Tracheal epithelial cell (primary cell): ENCODE measurements around the gene CHD3. TPM values are rescaled to one million over a fixed set of nuclear protein-coding genes. Genes with fewer than 3 reads are reported as not detected.

Experiments
- total RNA-seq: library from RNA; depleted of rRNA; stranded (reverse); fragments of >200 nt; gene quantifications from 2 replicates; pipeline ENCODE4 v1.2.1, GENCODE V29; 2014

CHD3 gene
- 32.2 and 63.9 TPM in 2 replicates for total RNA-seq

DNA sequence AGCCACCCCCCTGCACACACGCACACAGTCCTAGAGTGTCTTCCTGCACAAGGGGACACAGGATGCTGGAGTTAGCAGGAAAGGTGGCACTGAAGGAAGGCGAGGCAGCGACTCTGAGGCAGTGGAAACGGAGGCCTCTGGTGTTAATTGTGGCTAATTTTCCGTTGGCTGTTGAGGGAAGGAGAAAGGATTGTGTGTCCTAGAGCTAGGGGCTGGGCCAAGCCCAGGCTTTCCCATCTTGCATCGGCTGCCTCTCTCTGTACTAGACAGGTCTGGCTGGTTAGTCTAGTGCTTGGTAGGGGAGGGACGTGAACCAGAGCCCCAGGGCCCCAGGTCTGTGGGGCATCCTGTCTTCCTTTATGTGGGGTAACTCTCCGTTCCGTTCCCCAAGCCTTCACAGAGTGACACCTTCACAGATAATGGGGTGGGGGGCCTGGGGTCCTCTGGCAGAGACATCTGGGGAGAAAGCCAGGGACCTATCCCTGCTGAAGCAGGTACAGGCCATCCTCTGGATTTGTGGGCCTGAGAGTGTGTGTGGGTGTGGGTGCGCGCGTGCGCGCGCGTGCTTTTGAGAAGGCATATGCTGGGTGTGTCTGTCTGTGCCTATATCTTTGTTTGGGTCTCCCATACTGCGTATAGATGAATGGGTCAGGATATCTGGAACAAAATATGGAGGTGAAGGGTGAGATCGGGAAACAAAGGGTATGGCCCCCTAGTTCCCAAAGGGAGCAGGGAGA is at the start of gene CHD3:
CHD3 (plus strand) TSS at position 606 of the 737 bp plus-strand sequence. CDS start 212 bp downstream, outside the sequence.

GRCh38 chr17:7854851-7855659 is 33.5 kb upstream of the CHD3 start, which contains the start of gene TMEM88:
Gene TMEM88 (plus strand): TSS chr17:7855066. CDS start chr17:7855075, 9 bp downstream.

GRCh38 chr17:7856811-7857712 is 31.5 kb upstream of the CHD3 start, which contains the start of gene NAA38:
Gene NAA38 (minus strand): TSS chr17:7857559. CDS start chr17:7857463, 96 bp downstream.

GRCh38 chr17:7857713-7858521 is 30.7 kb upstream of the CHD3 start, which contains the start of gene CYB5D1:
Gene CYB5D1 (plus strand): TSS chr17:7858003. CDS start chr17:7858135, 132 bp downstream.

DNA sequence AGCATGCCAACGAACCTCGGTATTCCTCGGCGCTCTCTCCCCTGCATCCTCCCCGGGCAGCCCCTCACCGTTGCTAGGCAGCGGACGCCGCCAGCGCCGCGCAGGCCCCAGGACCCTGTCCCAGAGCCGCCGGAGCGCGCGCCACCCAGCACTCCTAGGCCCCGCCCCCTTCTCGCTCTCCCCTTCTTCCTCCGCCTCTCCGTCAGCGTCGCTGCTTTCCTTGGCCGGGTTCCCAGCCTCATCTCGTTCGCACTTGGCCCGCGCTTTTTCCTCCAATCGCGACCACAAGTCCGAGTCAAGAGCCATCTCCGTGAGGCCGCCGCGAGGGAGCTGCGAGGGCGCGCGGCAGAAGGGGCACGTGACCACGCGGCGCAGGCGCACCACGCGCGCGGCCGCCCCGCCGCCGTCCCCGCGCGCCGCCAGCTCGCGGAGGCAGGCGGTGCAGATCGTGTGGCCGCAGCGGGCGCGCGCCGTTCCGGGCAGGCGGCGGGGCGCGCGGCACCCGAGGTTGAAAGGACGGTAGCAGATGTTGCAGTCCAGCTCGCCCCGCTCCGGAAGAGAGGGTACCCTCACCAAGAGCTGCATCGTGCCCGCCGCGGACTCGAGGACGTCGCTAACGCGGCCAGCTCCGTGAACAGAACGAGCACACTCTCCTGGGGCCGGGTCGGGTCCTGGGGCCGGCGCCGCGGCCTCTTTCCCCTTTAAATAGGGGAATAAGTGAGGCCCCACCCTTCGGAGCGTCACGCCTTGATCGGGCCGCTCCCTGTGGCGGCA is 27.2 kb downstream of the CHD3 start, which contains the start of gene RNF227:
RNF227 (minus strand) TSS at position 679 of the 774 bp plus-strand sequence; CDS start at position 585, 94 bp downstream.

DNA sequence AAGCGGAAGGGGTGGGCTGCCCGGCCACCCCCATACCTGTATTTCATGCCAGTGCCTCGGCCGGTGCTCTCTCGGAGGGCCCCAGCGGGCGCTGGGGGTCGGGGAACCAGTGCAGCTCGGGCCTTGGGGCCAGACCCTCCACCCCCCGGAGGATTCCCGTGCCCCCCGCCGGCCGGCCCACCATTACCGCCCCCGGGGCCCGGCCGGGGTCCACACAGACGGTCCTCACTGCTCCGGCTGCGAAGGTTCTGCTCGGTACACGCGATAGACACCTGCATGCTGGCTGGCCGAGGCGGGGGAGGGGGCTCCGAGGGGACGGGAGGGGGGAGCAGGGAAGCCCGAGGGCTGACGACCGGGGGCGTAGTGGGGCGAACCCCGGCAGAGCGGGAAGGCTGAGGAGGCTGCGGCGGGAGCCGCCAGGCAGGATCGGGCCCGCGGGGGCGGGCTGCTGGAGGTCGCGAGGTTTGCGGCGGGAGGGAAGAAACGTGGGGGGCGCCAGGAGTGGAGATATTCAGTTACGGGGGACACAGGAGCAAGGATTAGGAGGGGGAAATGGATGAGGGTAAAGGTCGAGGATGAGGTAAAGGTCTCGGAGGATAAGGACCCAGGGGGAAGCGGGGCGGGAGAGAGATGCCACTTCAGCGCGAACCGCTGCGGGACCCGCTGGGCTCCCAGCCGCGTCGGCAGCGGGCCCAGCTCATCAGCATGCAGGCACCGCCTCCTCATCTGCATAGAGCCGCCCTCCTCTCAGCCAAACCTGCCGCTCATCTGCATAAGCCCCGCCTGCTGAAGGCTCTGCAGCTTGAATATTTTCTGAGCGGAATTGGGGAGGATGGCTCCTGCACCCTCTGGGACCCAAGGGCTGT is 40.8 kb downstream of the CHD3 start, which contains the start of gene KCNAB3:
KCNAB3 (minus strand) TSS at position 699 of the 866 bp plus-strand sequence; CDS start at position 278, 421 bp downstream.

GRCh38 chr17:7931709-7932482 is 43.3 kb downstream of the CHD3 start, which contains the start of the genes CNTROB and TRAPPC1:
Gene CNTROB (plus strand): TSS chr17:7932206. CDS start chr17:7933080, 874 bp downstream.
Gene TRAPPC1 (minus strand): TSS chr17:7931946. CDS start chr17:7931829, 117 bp downstream.

Other genes with a start within 250 kb of the CHD3 start
- gene ATP1B2, start 237.9 kb upstream of the CHD3 start, total RNA-seq: not detected in 2 replicates
- gene TP53, start 201.3 kb upstream of the CHD3 start, total RNA-seq: 15.8 and 23.1 TPM in 2 replicates
- gene WRAP53, start 200.3 kb upstream of the CHD3 start, total RNA-seq: 4.6 and 4.7 TPM in 2 replicates
- 0.48 TPM in 1 of 2 replicates, not detected in the other for gene EFNB3, start 183.6 kb upstream of the CHD3 start, total RNA-seq
- 0.21 TPM in 1 of 2 replicates, not detected in the other for gene DNAH2, start 171.0 kb upstream of the CHD3 start, total RNA-seq
- gene KDM6B, start 54.6 kb upstream of the CHD3 start, total RNA-seq: 3.4 and 6.3 TPM in 2 replicates
- gene TMEM88, start 33.7 kb upstream of the CHD3 start, total RNA-seq: 0.43 and 0.96 TPM in 2 replicates
- gene NAA38, start 31.2 kb upstream of the CHD3 start, total RNA-seq: 45.1 and 49.0 TPM in 2 replicates
- gene CYB5D1, start 30.8 kb upstream of the CHD3 start, total RNA-seq: 8.5 and 9.6 TPM in 2 replicates
- gene RNF227, start 27.5 kb downstream of the CHD3 start, total RNA-seq: 20.5 and 22.8 TPM in 2 replicates
- under 0.01 TPM in 1 of 2 replicates, not detected in the other for gene KCNAB3, start 41.1 kb downstream of the CHD3 start, total RNA-seq
- gene TRAPPC1, start 43.2 kb downstream of the CHD3 start, total RNA-seq: 23.2 and 33.0 TPM in 2 replicates
- 7.0 and 14.5 TPM in 2 replicates for gene CNTROB, start 43.4 kb downstream of the CHD3 start, total RNA-seq
- gene GUCY2D, start 113.8 kb downstream of the CHD3 start, total RNA-seq: not detected in 2 replicates
- gene ALOX15B, start 150.3 kb downstream of the CHD3 start, total RNA-seq: 53.3 and 97.1 TPM in 2 replicates
- 1.2 TPM in 1 of 2 replicates, not detected in the other for gene ALOX12B, start 198.9 kb downstream of the CHD3 start, total RNA-seq
- 0.85 and 1.4 TPM in 2 replicates for gene ALOXE3, start 229.7 kb downstream of the CHD3 start, total RNA-seq
- 1.2 and 1.5 TPM in 2 replicates for gene HES7, start 235.3 kb downstream of the CHD3 start, total RNA-seq